Ovary (tissue), 9 donors: ENCODE results near the gene ABCC11. TPM values are rescaled to one million over a fixed set of nuclear protein-coding genes. Genes with fewer than 3 reads are reported as not detected.

Experiments
- DNase-seq, 5 donors: peaks; one replicate each; pipeline ENCODE4 v3.0.0-alpha.2; 2019 to 2020
- H3K27ac ChIP-seq, 2 donors: fragments of 200-600 bp; one replicate each; pipeline versions ENCODE4 v1.5.1 to v1.8.0; 2019 to 2022
- H3K27me3 ChIP-seq: fragments of 200-600 bp; one replicate; pipeline ENCODE4 v1.8.0; 2022
- H3K36me3 ChIP-seq: fragments of 200-600 bp; sonication (generic); one replicate; pipeline ENCODE4 v1.5.1; 2019
- H3K4me1 ChIP-seq: one replicate; pipeline ENCODE4 v1.8.1; 2013; ENCODE audit warnings: mild to moderate bottlenecking, moderate library complexity; ENCODE audit not compliant: insufficient read depth
- H3K4me3 ChIP-seq: fragments of 200-600 bp; sonication (generic); one replicate; pipeline ENCODE4 v1.5.1; 2017
- H3K9me3 ChIP-seq, 2 donors: fragments of 200-600 bp in 1 of 2; sonication (generic) in 1 of 2; one replicate each; pipeline versions ENCODE4 v1.5.1 to v1.8.1; 2013 to 2019; ENCODE audit warnings: mild to moderate bottlenecking in 1 of 2, moderate library complexity in 1 of 2
- EP300 ChIP-seq: sonication (generic); formaldehyde crosslinking; IDR thresholded peaks from one replicate; pipeline ENCODE4 v1.6.1; 2017; ENCODE audit warnings: antibody characterized with exemption
- POLR2A ChIP-seq: fragments of 450-650 bp; IDR thresholded peaks from one replicate; pipeline ENCODE4 v1.6.1; 2017; ENCODE audit warnings: antibody characterized with exemption, mild to moderate bottlenecking, moderate library complexity
- WGBS, 3 donors: extraction: QIAGEN DNeasy Blood & Tissue Kit in 1 of 3; methylation state at CpG; one replicate each; pipeline versions ENCODE4 v1.1.5 to v1.1.7; 2013 to 2017; 5-methylcytosine and 5-hydroxymethylcytosine counted together
- intact Hi-C, 4 donors: fragments of 100-400 bp; cut with DNase I; formaldehyde crosslinking; loops; one replicate each; pipeline versions ENCODE4 v1.11.0 to v1.15.1; 2022 to 2023
- polyA plus RNA-seq, 2 donors: library from polyadenylated mRNA; stranded (reverse); fragments of 200-250 nt in 1 of 2; fragments of 350-450 nt in 1 of 2; fragmentation: Illumina TruSeq in 1 of 2; extraction: RNeasy Lipid Tissue Mini Kit (QIAGEN cat#74804) in 1 of 2; gene quantifications; one replicate each; pipeline ENCODE4 v1.2.3, GENCODE V29; 2013 to 2014
- total RNA-seq, 7 donors: library from RNA; depleted of rRNA in 2 of 7; stranded (reverse); fragments of >200 nt in 2 of 7; fragmentation: NEBNext Ultra II Directional in 3 of 7; extraction: Animal tissue kit (Norgen Biotek cat#: 25700) in 3 of 7; gene quantifications; one replicate each; pipeline versions ENCODE4 v1.1.0 to v1.2.4, GENCODE V29; 2016 to 2023
- TF ChIP-seq, protein P1 (sequence below), 3 donors: fragments of 450-650 bp in 2 of 3; fragments of 200-600 bp in 1 of 3; IDR thresholded peaks; one replicate each; pipeline versions ENCODE4 v1.5.1 to v1.8.0; 2016 to 2022; ENCODE audit warnings: antibody characterized with exemption in 3 of 3, mild to moderate bottlenecking in 1 of 3
- donor health status: DM: no; HTN: no; CAD: no; lungs with moderate emphysema.
- donor health status: DM: no; HTN: no; CAD: no.
- donor health status: Bipolar disorder and iron deficiency.
- donor health status: DM: yes; HTN: yes; CAD: no.
- donor health status: DM: no; HTN: no; CAD: no.
- donor health status: DM: yes; HTN: yes; CAD: no.

Gene ABCC11
- total and polyA plus RNA-seq, 9 donors: 0.07 to 5.2 (median 0.22) TPM; not detected in 3

DNA sequence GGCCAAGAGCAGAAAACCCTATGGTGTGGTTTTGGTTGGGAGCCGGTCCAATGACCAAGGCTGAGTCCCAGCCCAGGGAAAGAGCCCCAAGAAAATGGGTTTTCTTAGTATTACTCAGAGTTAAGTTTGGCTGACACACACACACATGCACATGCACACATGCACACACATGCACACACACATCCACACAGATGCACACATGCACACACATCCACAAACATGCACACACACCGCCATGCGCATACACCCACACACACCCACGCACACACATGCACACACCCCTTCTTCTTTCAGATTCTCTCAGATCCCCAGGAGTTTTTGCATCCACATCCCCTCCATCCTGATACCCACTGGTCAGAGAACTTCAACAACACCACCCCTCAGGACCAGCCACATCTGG, 100.6 kb downstream of the ABCC11 start:
- H3K4me1 ChIP-seq: no peaks in the 10 kb centered on the region
- H3K9me3 ChIP-seq: no peaks in the 10 kb centered on the region
- H3K4me3 ChIP-seq: no peak overlapping the region
- intact Hi-C loops: no loop called here
- TF ChIP-seq POLR2A (no peak), EP300 (no peak)
- TF ChIP-seq, protein P1, sequence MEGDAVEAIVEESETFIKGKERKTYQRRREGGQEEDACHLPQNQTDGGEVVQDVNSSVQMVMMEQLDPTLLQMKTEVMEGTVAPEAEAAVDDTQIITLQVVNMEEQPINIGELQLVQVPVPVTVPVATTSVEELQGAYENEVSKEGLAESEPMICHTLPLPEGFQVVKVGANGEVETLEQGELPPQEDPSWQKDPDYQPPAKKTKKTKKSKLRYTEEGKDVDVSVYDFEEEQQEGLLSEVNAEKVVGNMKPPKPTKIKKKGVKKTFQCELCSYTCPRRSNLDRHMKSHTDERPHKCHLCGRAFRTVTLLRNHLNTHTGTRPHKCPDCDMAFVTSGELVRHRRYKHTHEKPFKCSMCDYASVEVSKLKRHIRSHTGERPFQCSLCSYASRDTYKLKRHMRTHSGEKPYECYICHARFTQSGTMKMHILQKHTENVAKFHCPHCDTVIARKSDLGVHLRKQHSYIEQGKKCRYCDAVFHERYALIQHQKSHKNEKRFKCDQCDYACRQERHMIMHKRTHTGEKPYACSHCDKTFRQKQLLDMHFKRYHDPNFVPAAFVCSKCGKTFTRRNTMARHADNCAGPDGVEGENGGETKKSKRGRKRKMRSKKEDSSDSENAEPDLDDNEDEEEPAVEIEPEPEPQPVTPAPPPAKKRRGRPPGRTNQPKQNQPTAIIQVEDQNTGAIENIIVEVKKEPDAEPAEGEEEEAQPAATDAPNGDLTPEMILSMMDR (IDR thresholded peaks at IDR 0.05): no peak
- 94 to 95% (median 94%) methylated on average over 4 of the region's 4 CpGs for WGBS, 3 donors
- no peak overlapping the region for H3K27ac ChIP-seq
- no peak for DNase-seq
- no peaks in the 10 kb centered on the region for H3K27me3 ChIP-seq
- no peaks in the 10 kb centered on the region for H3K36me3 ChIP-seq

DNA sequence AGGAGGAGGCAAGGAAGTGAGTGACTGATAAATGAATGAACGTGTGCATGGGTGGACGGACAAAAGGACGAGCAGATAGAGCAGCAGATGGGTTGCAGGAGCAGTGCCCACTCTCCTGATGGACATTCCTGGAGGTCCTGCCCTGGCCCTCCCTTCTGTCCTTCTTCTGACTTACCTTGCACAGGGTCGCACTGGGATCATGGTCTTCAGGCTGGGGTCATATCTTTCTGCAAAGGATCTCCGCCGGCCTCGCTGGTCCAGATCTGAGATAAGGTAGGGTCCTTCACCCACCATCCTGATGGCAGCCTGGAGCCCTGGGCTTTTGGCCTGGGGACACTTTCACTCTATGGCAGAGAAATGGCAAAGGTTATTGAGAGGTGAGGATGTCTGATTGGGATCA, 101.2 kb downstream of the ABCC11 start:
- WGBS, 3 donors: 83 to 89% (median 84%) methylated on average over 7 of the region's 7 CpGs
- no peak for TF ChIP-seq POLR2A
- TF ChIP-seq, protein P1 (IDR thresholded peaks at IDR 0.05): no peak
- no peak for TF ChIP-seq EP300
- no peak overlapping the region for H3K27ac ChIP-seq
- no peaks in the 10 kb centered on the region for H3K27me3 ChIP-seq
- no peak for DNase-seq
- H3K36me3 ChIP-seq: no peaks in the 10 kb centered on the region
- no peaks in the 10 kb centered on the region for H3K9me3 ChIP-seq
- intact Hi-C loops: no loop called here
- no peaks in the 10 kb centered on the region for H3K4me1 ChIP-seq
- H3K4me3 ChIP-seq: no peak overlapping the region

DNA sequence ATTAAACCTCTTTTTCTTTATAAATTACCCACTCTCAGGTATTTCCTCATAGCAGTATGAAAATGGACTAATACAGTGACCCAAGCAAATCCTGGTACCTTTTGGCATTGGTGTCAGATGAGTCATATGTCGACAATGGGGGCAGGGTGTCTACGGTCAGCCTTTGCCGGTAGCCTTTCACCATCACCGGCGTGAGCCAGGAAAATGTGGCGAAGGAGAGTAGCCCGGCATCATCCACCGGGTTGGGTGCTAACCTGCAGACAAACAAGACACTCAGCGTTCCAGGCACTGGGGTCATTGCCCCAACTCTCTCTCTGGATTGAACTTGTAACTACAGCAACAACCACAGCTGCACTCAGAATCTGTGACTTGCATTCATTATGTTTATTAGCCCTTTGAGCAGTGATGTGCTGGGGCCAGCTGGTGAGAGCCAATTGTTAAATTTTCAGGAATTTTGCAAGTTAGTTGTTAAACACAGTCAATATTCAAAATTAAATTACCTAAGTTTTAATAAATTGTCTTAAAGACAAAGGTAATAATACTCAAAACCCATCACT, 103.4 kb downstream of the ABCC11 start:
- no peak for DNase-seq
- Histone ChIP-seq H3K27ac (no peak overlapping the region), H3K9me3 (no peaks in the 10 kb centered on the region), H3K4me1 (no peaks in the 10 kb centered on the region), H3K4me3 (no peak overlapping the region), H3K27me3 (no peaks in the 10 kb centered on the region), H3K36me3 (no peaks in the 10 kb centered on the region)
- intact Hi-C loops: no loop called here
- TF ChIP-seq EP300 (no peak), POLR2A (no peak)
- TF ChIP-seq, protein P1 (IDR thresholded peaks at IDR 0.05): no peak
- 92 to 94% (median 93%) methylated on average over 9 of the region's 9 CpGs for WGBS, 3 donors

DNA sequence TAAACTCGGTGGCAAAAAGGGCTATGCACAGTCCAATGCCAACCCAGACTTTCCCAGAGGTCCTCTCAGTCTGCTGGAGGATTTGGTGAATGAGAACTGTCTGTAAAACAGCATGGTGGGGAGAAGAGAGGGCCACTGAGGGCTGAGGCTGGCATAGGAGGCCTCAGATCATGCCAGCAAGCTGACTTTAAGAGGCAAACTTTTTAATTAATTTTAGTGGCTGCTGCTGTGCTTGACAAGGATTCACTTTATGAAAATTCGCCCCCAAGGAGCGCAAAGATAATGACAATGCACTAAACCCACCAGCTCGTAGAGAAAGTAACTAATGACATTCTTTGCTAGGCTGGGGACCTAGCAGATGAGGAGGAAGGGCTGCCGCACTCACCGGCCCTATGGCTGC, 106.5 kb downstream of the ABCC11 start:
- no peak for DNase-seq
- Histone ChIP-seq H3K9me3 (no peaks in the 10 kb centered on the region), H3K27ac (no peak overlapping the region), H3K36me3 (no peaks in the 10 kb centered on the region), H3K27me3 (no peaks in the 10 kb centered on the region), H3K4me1 (no peaks in the 10 kb centered on the region), H3K4me3 (no peak overlapping the region)
- TF ChIP-seq EP300: no peak
- TF ChIP-seq POLR2A: no peak
- TF ChIP-seq, protein P1 (IDR thresholded peaks at IDR 0.05): no peak
- WGBS, 3 donors: 90 to 92% (median 91%) methylated on average over 6 of the region's 6 CpGs
- intact Hi-C loops: no loop called here
